GM12878 (cell line): ENCODE measurements around the gene GRIK1. TPM values are rescaled to one million over a fixed set of nuclear protein-coding genes. Genes with fewer than 3 reads are reported as not detected.

Experiments used
- ATAC-seq: fragments of 200-7000 bp; cut with Tn5 transposase; 3 replicates; pipeline ENCODE4 v1.9.1; 2020; ENCODE audit warnings: mild to moderate bottlenecking, moderate library complexity
- BruUV-seq: library from RNA; stranded (reverse); fragments of 400-500 nt; replicated peaks from 2 replicates; lab custom pipeline; 2021; lab: Mats Ljungman, UMichigan
- CTCF ChIA-PET: fragments of 300-600 bp; sonication (Branson Sonifier 250); formaldehyde crosslinking; extraction: SDS; loops from one replicate; lab custom pipeline; 2021; ENCODE audit warnings: inconsistent platforms; lab: Yijun Ruan, JAX
- POLR2A ChIA-PET: fragments of 350-600 bp; formaldehyde crosslinking; extraction: SDS; loops from one replicate; lab custom pipeline; 2021; ENCODE audit warnings: inconsistent platforms; lab: Charles Lee
- RAD21 ChIA-PET: fragments of 300-600 bp; sonication (Branson Sonifier 250); formaldehyde crosslinking; loops from one replicate; lab custom pipeline; 2023; ENCODE audit warnings: antibody characterized with exemption; ENCODE audit not compliant: unreplicated experiment; lab: Charles Lee
- SMC1A ChIA-PET: fragments of 300-600 bp; sonication (Branson Sonifier 250); formaldehyde crosslinking; loops from one replicate; lab custom pipeline; 2023; ENCODE audit not compliant: unreplicated experiment, uncharacterized antibody; lab: Charles Lee
- DNase-seq: peaks from one replicate; pipeline ENCODE4 v3.0.0-alpha.2; 2011; ENCODE audit warnings: low read depth, low spot score
- FAIRE-seq: peaks from 3 replicates; lab custom pipeline; 2011; peaks lifted over from hg19 to GRCh38; lab: Jason Lieb, UNC
- H2AFZ ChIP-seq: 2 replicates; pipeline ENCODE4 v1.6.0; 2011; ENCODE audit warnings: low read depth, low read length, control low read depth; ENCODE audit not compliant: control insufficient read depth
- H3K27ac ChIP-seq: 2 replicates; pipeline ENCODE4 v1.5.1; 2011; ENCODE audit warnings: control low read depth; ENCODE audit not compliant: control insufficient read depth, insufficient read depth
- H3K27me3 ChIP-seq, 2 experiments: replicated peaks in 1 of 2; 2 replicates each; pipeline versions ENCODE4 v1.6.0 to v1.6.1; 2011; ENCODE audit warnings: low read length in 1 of 2; ENCODE audit not compliant: control insufficient read depth in 2 of 2, insufficient read depth in 2 of 2
- H3K36me3 ChIP-seq, 2 experiments: 2 replicates each; pipeline ENCODE4 v1.5.1; 2011; ENCODE audit warnings: low read length in 1 of 2; ENCODE audit not compliant: control insufficient read depth in 2 of 2, insufficient read depth in 2 of 2
- H3K4me1 ChIP-seq: 2 replicates; pipeline ENCODE4 v1.6.1; 2011; ENCODE audit warnings: mild to moderate bottlenecking, low read length, moderate library complexity, mixed read lengths; ENCODE audit not compliant: control insufficient read depth, insufficient read depth
- H3K4me2 ChIP-seq: 2 replicates; pipeline ENCODE4 v1.6.0; 2011; ENCODE audit warnings: control low read depth; ENCODE audit not compliant: control insufficient read depth, insufficient read depth
- H3K4me3 ChIP-seq: fragments of 200-600 bp; sonication (generic); 2 replicates; pipeline ENCODE4 v1.5.1; 2016
- H3K79me2 ChIP-seq: 2 replicates; pipeline ENCODE4 v1.6.0; 2011; ENCODE audit warnings: low read length; ENCODE audit not compliant: control insufficient read depth, insufficient read depth
- H3K9ac ChIP-seq: 2 replicates; pipeline ENCODE4 v1.8.0; 2011; ENCODE audit warnings: low read length, control low read depth, mixed read lengths; ENCODE audit not compliant: control insufficient read depth, insufficient read depth
- H3K9me3 ChIP-seq: replicated peaks from 3 replicates; pipeline ENCODE4 v1.5.1; 2011; ENCODE audit warnings: mild to moderate bottlenecking, low read length; ENCODE audit not compliant: control insufficient read depth, insufficient read depth
- H4K20me1 ChIP-seq: 2 replicates; pipeline ENCODE4 v1.6.0; 2011; ENCODE audit not compliant: control insufficient read depth, insufficient read depth
- ATF7 ChIP-seq: fragments of 450-650 bp; IDR thresholded peaks from 2 replicates; pipeline ENCODE4 v1.6.1; 2016; ENCODE audit warnings: low read depth, mild to moderate bottlenecking
- CEBPZ ChIP-seq: fragments of 150-350 bp; IDR thresholded peaks from 2 replicates; pipeline ENCODE4 v1.6.1; 2016; ENCODE audit warnings: low read depth, low read length
- EP300 ChIP-seq, 2 experiments: fragments of 150-350 bp in 1 of 2; IDR thresholded peaks; 2 replicates each; pipeline ENCODE4 v1.6.1; 2011 to 2012; ENCODE audit warnings: low read depth in 2 of 2, low read length in 2 of 2, borderline replicate concordance in 1 of 2, improper control_type of control experiment in 1 of 2, inconsistent platforms in 1 of 2; ENCODE audit not compliant: control insufficient read depth in 1 of 2
- GABPA ChIP-seq: IDR thresholded peaks from 2 replicates; pipeline ENCODE4 v1.6.1; 2014; ENCODE audit warnings: antibody characterized with exemption, low read depth, mild to moderate bottlenecking, inconsistent platforms
- GATAD2B ChIP-seq: fragments of 450-650 bp; conservative IDR thresholded peaks from 2 replicates; pipeline ENCODE4 v1.6.1; 2017; ENCODE audit warnings: low read depth, mild to moderate bottlenecking, moderate library complexity
- IRF5 ChIP-seq: fragments of 450-650 bp; IDR thresholded peaks from 2 replicates; pipeline ENCODE4 v1.6.1; 2017; ENCODE audit warnings: borderline replicate concordance
- MEF2B ChIP-seq: fragments of 450-650 bp; IDR thresholded peaks from 2 replicates; pipeline ENCODE4 v1.6.1; 2018; ENCODE audit warnings: mild to moderate bottlenecking, moderate library complexity; ENCODE audit not compliant: partially characterized antibody, poor library complexity, severe bottlenecking
- NFXL1 ChIP-seq: fragments of 450-650 bp; IDR thresholded peaks from 2 replicates; pipeline ENCODE4 v1.6.1; 2017; ENCODE audit warnings: antibody characterized with exemption, mild to moderate bottlenecking, borderline replicate concordance
- PAX5 ChIP-seq: IDR thresholded peaks from 2 replicates; pipeline ENCODE4 v1.6.1; 2011; ENCODE audit warnings: low read depth, low read length, borderline replicate concordance
- PML ChIP-seq: IDR thresholded peaks from 2 replicates; pipeline ENCODE4 v1.6.1; 2012; ENCODE audit warnings: low read length, inconsistent platforms
- PRDM15 ChIP-seq: fragments of 450-650 bp; formaldehyde crosslinking; IDR thresholded peaks from 2 replicates; pipeline ENCODE4 v1.4.0; 2020; ENCODE audit warnings: mild to moderate bottlenecking, moderate library complexity
- RBBP5 ChIP-seq: fragments of 200-600 bp; sonication (generic); conservative IDR thresholded peaks from 2 replicates; pipeline ENCODE4 v1.6.1; 2016
- RCOR1 ChIP-seq: conservative IDR thresholded peaks from 2 replicates; pipeline ENCODE4 v1.6.1; 2012; ENCODE audit warnings: low read depth, low read length, improper control_type of control experiment
- TCF12 ChIP-seq: IDR thresholded peaks from 2 replicates; pipeline ENCODE4 v1.6.1; 2011; ENCODE audit warnings: low read depth, mild to moderate bottlenecking, low read length
- TCF3 ChIP-seq: IDR thresholded peaks from 2 replicates; pipeline ENCODE4 v1.6.1; 2012; ENCODE audit warnings: low read depth, mild to moderate bottlenecking, low read length, borderline replicate concordance; ENCODE audit not compliant: insufficient read depth
- ZNF384 ChIP-seq: IDR thresholded peaks from 2 replicates; pipeline ENCODE4 v1.6.1; 2012; ENCODE audit warnings: low read depth, mild to moderate bottlenecking, low read length, improper control_type of control experiment, borderline replicate concordance
- WGBS: methylation state at CpG from one replicate; pipeline ENCODE4 v1.1.6; 2016; ENCODE audit warnings: low lambda C conversion rate; ENCODE audit not compliant: insufficient replicate concordance, insufficient coverage; ENCODE audit errors: missing lambda C conversion rate; 5-methylcytosine and 5-hydroxymethylcytosine counted together
- in situ Hi-C: fragments of 300-500 bp; cut with MboI; formaldehyde crosslinking; loops from 9 replicates; pipeline ENCODE4 v1.14.3; 2018; ENCODE audit warnings: mixed read lengths
- intact Hi-C: fragments of 100-400 bp; cut with micrococcal nuclease; formaldehyde crosslinking; loops from one replicate; pipeline ENCODE4 v1.14.2; 2022; ENCODE audit not compliant: unreplicated experiment
- polyA plus RNA-seq, 11 experiments: library from polyadenylated mRNA; depleted of rRNA in 4 of 11; unstranded in 6 of 11; stranded (reverse) in 5 of 11; fragments of >200 nt; fragmentation: Nextera tagmentation in 4 of 11; fragmentation: Illumina TruSeq in 1 of 11; extraction: Ambion mirVana in 4 of 11; extraction: Trizol in 1 of 11; gene quantifications; 1 replicate in 1 of 11; 2 replicates in 10 of 11; pipeline versions ENCODE4 v1.2.1 to v1.2.3, GENCODE V29; 2011 to 2016; ENCODE audit warnings: inconsistent platforms in 2 of 11, missing spikeins in 2 of 11, low read depth in 1 of 11
- total RNA-seq, 4 experiments: library from RNA; depleted of rRNA in 3 of 4; stranded (reverse); fragments of >200 nt in 3 of 4; fragmentation: Illumina TruSeq in 1 of 4; extraction: Trizol in 1 of 4; gene quantifications; 2 replicates each; pipeline versions ENCODE4 v1.2.1 to v1.2.3, GENCODE V29; 2013 to 2021

Gene GRIK1
- total and polyA plus RNA-seq, 10 of the 15 experiments (the other 5 are each of a cell fraction or from before 2014, with no cell fraction given) = 0.05 to 0.13 (median 0.09) TPM; not detected in 7

GRCh38 chr21:29578306-29578705 lies 361.5 kb downstream of the GRIK1 start:
- no peak overlapping the region for H3K4me2 ChIP-seq
- no peaks in the 10 kb centered on the region for H3K27me3 ChIP-seq
- no peak for FAIRE-seq
- intact Hi-C loops = no loop called here
- ChIA-PET SMC1A (interaction anchor here (1.1 kb wide), 1 partner anchor 11 kb away, joined by 3 read pairs; no protein-coding TSS in a partner anchor), POLR2A (no interaction called here), RAD21 (no interaction called here), CTCF (interaction anchor here (0.9 kb wide), 1 partner anchor 10 kb away, joined by 3 read pairs; no protein-coding TSS in a partner anchor)
- 65% methylated on average over 7 of the region's 7 CpGs for WGBS
- no peak overlapping the region for H3K4me3 ChIP-seq
- H2AFZ ChIP-seq = no peak overlapping the region
- H4K20me1 ChIP-seq = no peaks in the 10 kb centered on the region
- TF ChIP-seq PRDM15 (CRISPR knock-in tag) = no peak
- TF ChIP-seq ATF7 = no peak
- TF ChIP-seq EP300 (IDR thresholded peaks at IDR 0.05; ENCODE audit: borderline replicate concordance in 1 of 2, control insufficient read depth in 1 of 2, low read depth in 2 of 2, low read length in 2 of 2) = no peak
- no peak for TF ChIP-seq PAX5
- no peak for TF ChIP-seq IRF5
- TF ChIP-seq MEF2B = no peak
- no peak for TF ChIP-seq CEBPZ
- TF ChIP-seq PML = no peak
- TF ChIP-seq GATAD2B = no peak
- TF ChIP-seq RCOR1 = no peak
- no peak for TF ChIP-seq ZNF384
- TF ChIP-seq GABPA = no peak
- TF ChIP-seq NFXL1 = no peak
- no peak for TF ChIP-seq RBBP5
- no peak for TF ChIP-seq TCF12
- TF ChIP-seq TCF3 = no peak
- H3K27ac ChIP-seq = no peak overlapping the region
- no peaks in the 10 kb centered on the region for H3K9me3 ChIP-seq
- H3K36me3 ChIP-seq = no peaks in the 10 kb centered on the region
- no peaks in the 10 kb centered on the region for H3K79me2 ChIP-seq
- H3K9ac ChIP-seq = no peak overlapping the region
- ATAC-seq = no peak
- H3K4me1 ChIP-seq = no peaks in the 10 kb centered on the region
- no TSS peak for BruUV-seq
- DNase-seq = no peak
- in situ Hi-C loops = no loop called here
